B cell (primary cell): ENCODE data around the gene CMTR1. TPM values are rescaled to one million over a fixed set of nuclear protein-coding genes. Genes with fewer than 3 reads are reported as not detected.

ENCODE experiments used
- ATAC-seq: fragments of 200-7000 bp; cut with Tn5 transposase; one replicate; pipeline ENCODE4 v1.10.0; 2021; ENCODE audit warnings: low read depth, mild to moderate bottlenecking, moderate number of reproducible peaks, moderate library complexity
- CTCF ChIA-PET: fragments of 350-600 bp; sonication (Branson Sonifier 250); formaldehyde crosslinking; loops from one replicate; lab custom pipeline; 2021; ENCODE audit warnings: antibody characterized with exemption, inconsistent platforms; lab: Charles Lee
- POLR2A ChIA-PET: fragments of 350-600 bp; sonication (Branson Sonifier 250); formaldehyde crosslinking; loops from one replicate; lab custom pipeline; 2021; ENCODE audit warnings: antibody characterized with exemption; lab: Charles Lee
- DNase-seq: peaks from one replicate; pipeline ENCODE4 v3.0.0; 2013
- H2AFZ ChIP-seq: 2 replicates; pipeline ENCODE4 v1.6.1; 2012; ENCODE audit warnings: mild to moderate bottlenecking, low read depth, low read length; ENCODE audit not compliant: insufficient read depth, poor library complexity, severe bottlenecking
- H3K27ac ChIP-seq, 2 donors: 1 replicate in 1 of 2; 2 replicates in 1 of 2; pipeline ENCODE4 v1.5.1; 2012 to 2013; ENCODE audit warnings: low read length in 2 of 2, mild to moderate bottlenecking in 2 of 2, moderate library complexity in 1 of 2
- H3K27me3 ChIP-seq, 4 experiments: fragments of 200-600 bp in 1 of 4; sonication (generic) in 1 of 4; replicated peaks in 1 of 4; 1 replicate in 2 of 4; 2 replicates in 2 of 4; pipeline versions ENCODE4 v1.6.1 to v1.7.0; 2013 to 2016; ENCODE audit warnings: low read length in 3 of 4, mild to moderate bottlenecking in 2 of 4, mixed read lengths in 1 of 4, moderate library complexity in 1 of 4; ENCODE audit not compliant: insufficient read depth in 4 of 4, control insufficient read depth in 3 of 4; ENCODE audit errors: control extremely low read depth in 1 of 4
- H3K36me3 ChIP-seq, 2 experiments: replicated peaks in 1 of 2; 1 replicate in 1 of 2; 2 replicates in 1 of 2; pipeline versions ENCODE4 v1.6.1 to v1.7.1; 2013; ENCODE audit warnings: low read length in 1 of 2; ENCODE audit not compliant: insufficient read depth in 2 of 2, control insufficient read depth in 1 of 2; ENCODE audit errors: control extremely low read depth in 1 of 2, extremely low read depth in 1 of 2
- H3K4me1 ChIP-seq, 2 donors: fragments of 200-600 bp in 1 of 2; sonication (generic) in 1 of 2; 1 replicate in 1 of 2; 2 replicates in 1 of 2; pipeline versions ENCODE4 v1.5.1 to v1.6.1; 2013 to 2017; ENCODE audit warnings: low read length in 2 of 2; ENCODE audit not compliant: control insufficient read depth in 2 of 2, insufficient read depth in 2 of 2
- H3K4me2 ChIP-seq: replicated peaks from 2 replicates; pipeline ENCODE3; 2012; ENCODE audit warnings: mild to moderate bottlenecking, low read depth, low read length; ENCODE audit not compliant: poor library complexity, severe bottlenecking
- H3K4me3 ChIP-seq, 5 experiments: fragments of 200-600 bp in 1 of 5; sonication (generic) in 1 of 5; 1 replicate in 3 of 5; 2 replicates in 2 of 5; pipeline versions ENCODE4 v1.5.1 to v1.7.0; 2011 to 2016; ENCODE audit warnings: low read length in 4 of 5, mild to moderate bottlenecking in 4 of 5, low read depth in 2 of 5, control low read depth in 1 of 5, moderate library complexity in 1 of 5; ENCODE audit not compliant: insufficient read depth in 1 of 5; ENCODE audit errors: control extremely low read depth in 1 of 5, extremely low read depth in 1 of 5
- H3K79me2 ChIP-seq: fragments of 200-600 bp; sonication (generic); one replicate; pipeline ENCODE4 v1.6.0; 2016; ENCODE audit warnings: low read length; ENCODE audit not compliant: control insufficient read depth, insufficient read depth
- H3K9ac ChIP-seq: fragments of 200-600 bp; sonication (generic); 2 replicates; pipeline ENCODE4 v1.6.1; 2017; ENCODE audit warnings: mild to moderate bottlenecking, low read length, moderate library complexity
- H3K9me3 ChIP-seq, 3 donors: one replicate each; pipeline versions ENCODE4 v1.6.1 to v1.7.1; 2013; ENCODE audit warnings: low read length in 2 of 3; ENCODE audit not compliant: control insufficient read depth in 2 of 3, insufficient read depth in 1 of 3; ENCODE audit errors: control extremely low read depth in 1 of 3
- H4K20me1 ChIP-seq: 2 replicates; pipeline ENCODE4 v1.6.0; 2012; ENCODE audit warnings: mild to moderate bottlenecking, low read length; ENCODE audit not compliant: insufficient read depth, control insufficient read depth, poor library complexity, severe bottlenecking
- H3K27ac Mint-ChIP-seq: one replicate; pipeline ENCODE4 v1.8.0; 2021; ENCODE audit warnings: mixed read lengths
- H3K27me3 Mint-ChIP-seq: one replicate; pipeline ENCODE4 v1.8.0; 2021; ENCODE audit warnings: mixed read lengths
- H3K4me1 Mint-ChIP-seq: one replicate; pipeline ENCODE4 v1.8.0; 2021; ENCODE audit warnings: mixed read lengths
- H3K4me3 Mint-ChIP-seq: one replicate; pipeline ENCODE4 v1.8.0; 2021; ENCODE audit warnings: mixed read lengths
- H3K9me3 Mint-ChIP-seq: one replicate; pipeline ENCODE4 v1.8.0; 2022; ENCODE audit warnings: mixed read lengths; ENCODE audit not compliant: insufficient read depth
- EZH2 ChIP-seq: IDR thresholded peaks from 2 replicates; pipeline ENCODE4 v1.6.1; 2012; ENCODE audit warnings: borderline replicate concordance, low read depth, mild to moderate bottlenecking, moderate library complexity, low read length; ENCODE audit not compliant: insufficient read depth, poor library complexity, severe bottlenecking
- WGBS: methylation state at CpG from one replicate; pipeline ENCODE4 v1.1.5; 2013; ENCODE audit warnings: missing lambda C conversion rate; ENCODE audit not compliant: insufficient coverage; 5-methylcytosine and 5-hydroxymethylcytosine counted together
- intact Hi-C: fragments of 100-400 bp; cut with micrococcal nuclease; formaldehyde crosslinking; loops from one replicate; pipeline ENCODE4 v1.10.0; 2022
- polyA plus RNA-seq: library from polyadenylated mRNA; depleted of rRNA; stranded (reverse); fragments of >200 nt; gene quantifications from 2 replicates; pipeline ENCODE4 v1.2.3, GENCODE V29; 2012
- total RNA-seq, 2 donors: library from RNA; stranded (reverse); fragments of 120-200 nt in 1 of 2; gene quantifications; 1 replicate in 1 of 2; 2 replicates in 1 of 2; pipeline versions ENCODE4 v1.2.3 to v1.2.4, GENCODE V29; 2013 to 2022
- TF ChIP-seq, protein P1 (sequence below): fragments of 200-600 bp; IDR thresholded peaks from one replicate; pipeline ENCODE4 v1.8.0; 2022; ENCODE audit warnings: antibody characterized with exemption, mild to moderate bottlenecking

CMTR1 gene
- total and polyA plus RNA-seq, 2 donors (not counting 1 experiment from before 2014, with no cell fraction given): 46.0 to 82.9 TPM

DNA sequence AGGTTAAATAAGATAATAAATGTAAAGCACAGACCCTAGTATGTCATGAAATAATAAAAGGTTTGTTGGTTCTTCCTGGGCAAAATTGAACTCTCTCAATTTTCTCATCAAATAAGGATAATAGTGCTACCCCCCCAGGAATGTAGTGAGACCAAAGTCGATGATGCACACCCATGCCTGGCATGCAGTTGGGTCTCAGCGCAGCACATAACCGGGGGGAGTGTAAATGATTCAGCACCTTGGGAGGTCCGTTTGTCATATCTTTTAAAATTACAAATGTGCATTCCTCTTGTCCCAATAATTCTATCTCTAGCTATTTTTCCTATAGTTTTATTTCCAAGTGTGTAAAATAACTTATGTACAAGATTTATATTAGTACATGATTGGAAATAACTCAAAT is 98.0 kb downstream of the CMTR1 start:
- Mint-ChIP-seq H3K4me3 (no peak overlapping the region), H3K27ac (no peak overlapping the region), H3K4me1 (peaks cover 17% of the 10 kb centered on the region), H3K9me3 (no peaks in the 10 kb centered on the region), H3K27me3 (peaks cover 44% of the 10 kb centered on the region)
- Histone ChIP-seq H2AFZ (no peak overlapping the region), H3K27ac (no peak overlapping the region), H3K4me2 (no peak overlapping the region), H3K36me3 (no peaks in the 10 kb centered on the region), H3K9me3 (no peaks in the 10 kb centered on the region), H3K4me3 (no peak overlapping the region), H3K4me1 (peaks cover 12 to 23% of the 10 kb centered on the region in 2 donors), H3K27me3 (peaks cover 0 to 42% (median 8%) of the 10 kb centered on the region in 4 experiments), H3K9ac (no peak overlapping the region), H4K20me1 (no peaks in the 10 kb centered on the region), H3K79me2 (no peaks in the 10 kb centered on the region)
- ATAC-seq: no peak
- no peak for DNase-seq
- POLR2A ChIA-PET: no interaction called here
- CTCF ChIA-PET: interaction anchor here (0.8 to 1.4 kb wide), 2 partner anchors 35 to 159 kb away, joined by 3 to 4 read pairs; no protein-coding TSS in a partner anchor
- intact Hi-C loops: no loop called here
- TF ChIP-seq EZH2: no peak
- TF ChIP-seq, protein P1, sequence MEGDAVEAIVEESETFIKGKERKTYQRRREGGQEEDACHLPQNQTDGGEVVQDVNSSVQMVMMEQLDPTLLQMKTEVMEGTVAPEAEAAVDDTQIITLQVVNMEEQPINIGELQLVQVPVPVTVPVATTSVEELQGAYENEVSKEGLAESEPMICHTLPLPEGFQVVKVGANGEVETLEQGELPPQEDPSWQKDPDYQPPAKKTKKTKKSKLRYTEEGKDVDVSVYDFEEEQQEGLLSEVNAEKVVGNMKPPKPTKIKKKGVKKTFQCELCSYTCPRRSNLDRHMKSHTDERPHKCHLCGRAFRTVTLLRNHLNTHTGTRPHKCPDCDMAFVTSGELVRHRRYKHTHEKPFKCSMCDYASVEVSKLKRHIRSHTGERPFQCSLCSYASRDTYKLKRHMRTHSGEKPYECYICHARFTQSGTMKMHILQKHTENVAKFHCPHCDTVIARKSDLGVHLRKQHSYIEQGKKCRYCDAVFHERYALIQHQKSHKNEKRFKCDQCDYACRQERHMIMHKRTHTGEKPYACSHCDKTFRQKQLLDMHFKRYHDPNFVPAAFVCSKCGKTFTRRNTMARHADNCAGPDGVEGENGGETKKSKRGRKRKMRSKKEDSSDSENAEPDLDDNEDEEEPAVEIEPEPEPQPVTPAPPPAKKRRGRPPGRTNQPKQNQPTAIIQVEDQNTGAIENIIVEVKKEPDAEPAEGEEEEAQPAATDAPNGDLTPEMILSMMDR: no peak
- 100% methylated on average over 1 of the region's 4 CpGs for WGBS

Other genes starting within 250 kb of the CMTR1 start
- gene TBC1D22B, start 175.4 kb upstream of the CMTR1 start, total RNA-seq: 11.2 and 12.5 TPM in 2 replicates
- gene TBC1D22B, start 175.4 kb upstream of the CMTR1 start, polyA plus RNA-seq: 5.1 and 5.3 TPM in 2 replicates
- gene TMEM217, start 175.1 kb upstream of the CMTR1 start, total RNA-seq: 0.19 and 1.2 TPM in 2 replicates
- 0.49 and 0.73 TPM in 2 replicates for gene TMEM217, start 175.1 kb upstream of the CMTR1 start, polyA plus RNA-seq
- gene RNF8, start 79.2 kb upstream of the CMTR1 start, total RNA-seq: 16.9 and 18.8 TPM in 2 replicates
- 5.3 and 7.4 TPM in 2 replicates for gene RNF8, start 79.2 kb upstream of the CMTR1 start, polyA plus RNA-seq
- gene CCDC167, start 66.7 kb downstream of the CMTR1 start, total RNA-seq: 9.7 and 11.1 TPM in 2 replicates
- gene CCDC167, start 66.7 kb downstream of the CMTR1 start, polyA plus RNA-seq: 23.4 and 60.1 TPM in 2 replicates